HepG2 (cell line): ENCODE results near the gene GRB2. TPM values are rescaled to one million over a fixed set of nuclear protein-coding genes. Genes with fewer than 3 reads are reported as not detected.

ENCODE experiments used
- KAT8 ChIP-seq: IDR thresholded peaks from 2 replicates; pipeline ENCODE4 v1.6.1; 2016; ENCODE audit warnings: missing genetic modification reagents, missing compliant biosample characterization
- KLF13 ChIP-seq: sonication (generic); formaldehyde crosslinking; IDR thresholded peaks from 2 replicates; pipeline ENCODE4 v1.4.0; 2020; ENCODE audit warnings: mild to moderate bottlenecking, missing genetic modification reagents
- KLF6 ChIP-seq: IDR thresholded peaks from 2 replicates; pipeline ENCODE4 v1.8.0; 2016; ENCODE audit warnings: missing biosample characterization, missing genetic modification reagents
- MBD4 ChIP-seq: IDR thresholded peaks from 2 replicates; pipeline ENCODE4 v1.6.1; 2012; ENCODE audit warnings: low read length, inconsistent platforms, borderline replicate concordance
- RBFOX2 ChIP-seq: fragments of 200-400 bp; formaldehyde crosslinking; IDR thresholded peaks from 2 replicates; pipeline ENCODE4 v1.6.1; 2017; ENCODE audit warnings: low read depth, mild to moderate bottlenecking, low read length
- TAF1 ChIP-seq: sonication (generic); formaldehyde crosslinking; IDR thresholded peaks from 2 replicates; pipeline ENCODE4 v1.4.0; 2020; ENCODE audit warnings: missing genetic modification reagents
- XBP1 ChIP-seq: sonication (generic); formaldehyde crosslinking; IDR thresholded peaks from 2 replicates; pipeline ENCODE4 v1.5.0; 2020; ENCODE audit warnings: missing genetic modification reagents
- ZNF335 ChIP-seq: sonication (generic); formaldehyde crosslinking; IDR thresholded peaks from 2 replicates; pipeline ENCODE4 v1.4.0; 2020; ENCODE audit warnings: missing genetic modification reagents
- ZNF446 ChIP-seq: sonication (generic); formaldehyde crosslinking; IDR thresholded peaks from 2 replicates; pipeline ENCODE4 v1.5.0; 2020; ENCODE audit warnings: mild to moderate bottlenecking, missing genetic modification reagents
- ZNF484 ChIP-seq: sonication (generic); formaldehyde crosslinking; IDR thresholded peaks from 2 replicates; pipeline ENCODE4 v1.5.1; 2020; ENCODE audit warnings: mild to moderate bottlenecking, low read depth, missing genetic modification reagents, borderline replicate concordance
- ZNF557 ChIP-seq: sonication (generic); formaldehyde crosslinking; IDR thresholded peaks from 2 replicates; pipeline ENCODE4 v1.4.0; 2020; ENCODE audit warnings: missing genetic modification reagents
- ZNF563 ChIP-seq: sonication (generic); formaldehyde crosslinking; IDR thresholded peaks from 2 replicates; pipeline ENCODE4 v1.8.0; 2022; ENCODE audit warnings: mild to moderate bottlenecking, moderate library complexity, missing genetic modification reagents
- ZNF616 ChIP-seq: sonication (generic); formaldehyde crosslinking; IDR thresholded peaks from 2 replicates; pipeline ENCODE4 v1.5.0; 2020; ENCODE audit warnings: low read depth, mild to moderate bottlenecking, missing genetic modification reagents
- ZNF772 ChIP-seq: sonication (generic); formaldehyde crosslinking; IDR thresholded peaks from 2 replicates; pipeline ENCODE4 v1.5.0; 2020; ENCODE audit warnings: mild to moderate bottlenecking, missing genetic modification reagents
- polyA plus RNA-seq, 8 experiments: library from polyadenylated mRNA; depleted of rRNA in 3 of 8; stranded (reverse) in 7 of 8; unstranded in 1 of 8; fragments of >200 nt; fragmentation: Illumina TruSeq in 4 of 8; extraction: Trizol in 4 of 8; gene quantifications; 2 replicates each; pipeline versions ENCODE4 v1.2.1 to v1.2.3, GENCODE V29; 2011 to 2016; ENCODE audit warnings: low read depth in 4 of 8, missing spikeins in 1 of 8, mixed read lengths in 1 of 8; ENCODE audit not compliant: insufficient read depth in 1 of 8
- total RNA-seq, 5 experiments: library from RNA; depleted of rRNA; stranded (reverse); fragments of >200 nt; fragmentation: Illumina TruSeq; extraction: Trizol; gene quantifications; 2 replicates each; pipeline ENCODE4 v1.2.3, GENCODE V29; 2016; ENCODE audit warnings: low read depth in 1 of 5
- TF ChIP-seq, protein P1 (sequence below): sonication (generic); formaldehyde crosslinking; conservative IDR thresholded peaks from 2 replicates; pipeline ENCODE4 v1.4.0; 2020; ENCODE audit warnings: missing genetic modification reagents
- TF ChIP-seq, protein P2 (sequence below): sonication (generic); formaldehyde crosslinking; IDR thresholded peaks from 2 replicates; pipeline ENCODE4 v1.8.0; 2022; ENCODE audit warnings: missing genetic modification reagents, low read depth, mild to moderate bottlenecking, borderline replicate concordance
- TF ChIP-seq, protein P3 (sequence below), 2 experiments: sonication (generic) in 1 of 2; formaldehyde crosslinking in 1 of 2; IDR thresholded peaks; 2 replicates each; pipeline versions ENCODE4 v1.4.0 to v1.6.1; 2016 to 2020; ENCODE audit warnings: borderline replicate concordance in 1 of 2, low read depth in 1 of 2, mild to moderate bottlenecking in 1 of 2, missing genetic modification reagents in 1 of 2
- TF ChIP-seq, protein P4 (sequence below): sonication (generic); formaldehyde crosslinking; IDR thresholded peaks from 2 replicates; pipeline ENCODE4 v1.4.0; 2020; ENCODE audit warnings: missing genetic modification reagents, borderline replicate concordance
- TF ChIP-seq, protein P5 (sequence below): IDR thresholded peaks from 2 replicates; pipeline ENCODE4 v1.6.1; 2012; ENCODE audit warnings: inconsistent platforms

GRB2 gene
- total and polyA plus RNA-seq, 2 of the 13 experiments (the other 11 are each of a cell fraction or from before 2014, with no cell fraction given), result 84.6 to 92.3 TPM

DNA sequence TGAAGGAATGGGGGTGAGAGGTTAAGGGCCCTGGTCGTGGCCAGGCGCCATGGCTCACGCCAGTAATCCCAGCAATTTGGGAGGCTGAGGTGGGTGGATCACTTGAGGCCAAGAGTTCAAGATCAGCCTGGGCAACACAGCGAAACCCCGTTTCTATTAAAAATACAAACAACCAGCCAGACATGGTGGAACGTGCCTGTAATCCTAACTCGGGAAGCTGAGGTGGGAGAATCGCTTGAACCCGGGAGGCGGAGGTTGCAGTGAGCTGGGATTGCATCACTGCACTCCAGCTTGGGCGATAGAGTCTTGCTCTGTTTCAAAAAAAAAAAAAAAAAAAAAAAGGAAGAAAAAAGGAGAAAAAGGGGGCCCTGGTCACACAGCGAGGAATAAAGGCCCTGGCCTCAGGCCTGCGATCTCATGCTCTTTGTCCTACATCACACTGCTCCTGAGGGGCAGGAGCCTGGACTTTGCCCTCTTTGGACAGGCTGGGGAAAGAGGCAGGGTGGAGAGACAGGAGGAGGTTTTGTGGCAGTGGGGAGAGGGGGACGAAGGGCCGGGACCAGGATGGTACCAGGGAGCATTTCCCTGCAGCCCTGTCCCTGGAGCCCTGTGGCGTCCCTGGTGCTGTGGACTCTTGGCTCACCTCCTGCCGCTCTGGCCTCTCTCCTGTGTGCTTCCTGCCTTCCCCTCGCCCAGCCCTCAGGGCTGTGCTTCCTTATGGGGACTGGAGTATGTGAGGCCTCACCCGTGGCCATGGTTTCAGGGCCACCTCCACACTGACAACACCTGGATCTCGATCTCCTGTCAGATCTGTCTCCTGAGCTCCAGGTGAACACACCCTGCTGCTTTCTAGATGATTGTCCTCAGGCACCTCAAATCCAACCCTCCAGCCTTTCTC lies 96.5 kb downstream of the GRB2 start (continued):
- TF ChIP-seq ZNF563 (CRISPR knock-in tag), result peak; percentile 84
- no peak for TF ChIP-seq ZNF557
- TF ChIP-seq KLF13 (CRISPR knock-in tag), result no peak
- TF ChIP-seq, protein P1, sequence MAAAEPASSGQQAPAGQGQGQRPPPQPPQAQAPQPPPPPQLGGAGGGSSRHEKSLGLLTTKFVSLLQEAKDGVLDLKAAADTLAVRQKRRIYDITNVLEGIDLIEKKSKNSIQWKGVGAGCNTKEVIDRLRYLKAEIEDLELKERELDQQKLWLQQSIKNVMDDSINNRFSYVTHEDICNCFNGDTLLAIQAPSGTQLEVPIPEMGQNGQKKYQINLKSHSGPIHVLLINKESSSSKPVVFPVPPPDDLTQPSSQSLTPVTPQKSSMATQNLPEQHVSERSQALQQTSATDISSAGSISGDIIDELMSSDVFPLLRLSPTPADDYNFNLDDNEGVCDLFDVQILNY (CRISPR knock-in tag), result no peak
- TF ChIP-seq ZNF446 (CRISPR knock-in tag), result 0 out of 2 replicates have a peak, but pooled peaks have one; percentile 68
- peak; percentile 89; the same call in 1 of the 2 replicates for TF ChIP-seq ZNF616
- TF ChIP-seq TAF1 (CRISPR knock-in tag), result peak; percentile 83
- TF ChIP-seq ZNF484 (CRISPR knock-in tag), result no peak
- no peak; the same call in 1 of the 2 replicates for TF ChIP-seq KLF6 (CRISPR knock-in tag)
- TF ChIP-seq RBFOX2, result peak; percentile 71
- no peak for TF ChIP-seq XBP1 (CRISPR knock-in tag)
- TF ChIP-seq, protein P2, sequence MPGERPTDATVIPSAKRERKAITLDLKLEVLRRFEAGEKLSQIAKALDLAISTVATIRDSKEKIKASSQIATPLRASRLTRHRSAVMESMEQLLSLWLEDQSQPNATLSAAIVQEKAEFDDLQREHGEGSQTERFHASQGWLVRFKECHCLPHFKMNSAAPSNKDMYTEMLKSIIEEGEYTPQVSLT (CRISPR knock-in tag), result no peak
- peak; percentile 78 for TF ChIP-seq KAT8
- 0 out of 2 replicates have a peak, but pooled peaks have one; percentile 63 for TF ChIP-seq ZNF772 (CRISPR knock-in tag)
- no peak for TF ChIP-seq MBD4
- TF ChIP-seq, protein P3, sequence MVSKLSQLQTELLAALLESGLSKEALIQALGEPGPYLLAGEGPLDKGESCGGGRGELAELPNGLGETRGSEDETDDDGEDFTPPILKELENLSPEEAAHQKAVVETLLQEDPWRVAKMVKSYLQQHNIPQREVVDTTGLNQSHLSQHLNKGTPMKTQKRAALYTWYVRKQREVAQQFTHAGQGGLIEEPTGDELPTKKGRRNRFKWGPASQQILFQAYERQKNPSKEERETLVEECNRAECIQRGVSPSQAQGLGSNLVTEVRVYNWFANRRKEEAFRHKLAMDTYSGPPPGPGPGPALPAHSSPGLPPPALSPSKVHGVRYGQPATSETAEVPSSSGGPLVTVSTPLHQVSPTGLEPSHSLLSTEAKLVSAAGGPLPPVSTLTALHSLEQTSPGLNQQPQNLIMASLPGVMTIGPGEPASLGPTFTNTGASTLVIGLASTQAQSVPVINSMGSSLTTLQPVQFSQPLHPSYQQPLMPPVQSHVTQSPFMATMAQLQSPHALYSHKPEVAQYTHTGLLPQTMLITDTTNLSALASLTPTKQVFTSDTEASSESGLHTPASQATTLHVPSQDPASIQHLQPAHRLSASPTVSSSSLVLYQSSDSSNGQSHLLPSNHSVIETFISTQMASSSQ (IDR thresholded peaks at IDR 0.05; ENCODE audit: low read depth), result no peak
- TF ChIP-seq, protein P3 (CRISPR knock-in tag; IDR thresholded peaks at IDR 0.05; ENCODE audit: borderline replicate concordance), result no peak; the same call in 1 of the 2 replicates
- TF ChIP-seq, protein P4, sequence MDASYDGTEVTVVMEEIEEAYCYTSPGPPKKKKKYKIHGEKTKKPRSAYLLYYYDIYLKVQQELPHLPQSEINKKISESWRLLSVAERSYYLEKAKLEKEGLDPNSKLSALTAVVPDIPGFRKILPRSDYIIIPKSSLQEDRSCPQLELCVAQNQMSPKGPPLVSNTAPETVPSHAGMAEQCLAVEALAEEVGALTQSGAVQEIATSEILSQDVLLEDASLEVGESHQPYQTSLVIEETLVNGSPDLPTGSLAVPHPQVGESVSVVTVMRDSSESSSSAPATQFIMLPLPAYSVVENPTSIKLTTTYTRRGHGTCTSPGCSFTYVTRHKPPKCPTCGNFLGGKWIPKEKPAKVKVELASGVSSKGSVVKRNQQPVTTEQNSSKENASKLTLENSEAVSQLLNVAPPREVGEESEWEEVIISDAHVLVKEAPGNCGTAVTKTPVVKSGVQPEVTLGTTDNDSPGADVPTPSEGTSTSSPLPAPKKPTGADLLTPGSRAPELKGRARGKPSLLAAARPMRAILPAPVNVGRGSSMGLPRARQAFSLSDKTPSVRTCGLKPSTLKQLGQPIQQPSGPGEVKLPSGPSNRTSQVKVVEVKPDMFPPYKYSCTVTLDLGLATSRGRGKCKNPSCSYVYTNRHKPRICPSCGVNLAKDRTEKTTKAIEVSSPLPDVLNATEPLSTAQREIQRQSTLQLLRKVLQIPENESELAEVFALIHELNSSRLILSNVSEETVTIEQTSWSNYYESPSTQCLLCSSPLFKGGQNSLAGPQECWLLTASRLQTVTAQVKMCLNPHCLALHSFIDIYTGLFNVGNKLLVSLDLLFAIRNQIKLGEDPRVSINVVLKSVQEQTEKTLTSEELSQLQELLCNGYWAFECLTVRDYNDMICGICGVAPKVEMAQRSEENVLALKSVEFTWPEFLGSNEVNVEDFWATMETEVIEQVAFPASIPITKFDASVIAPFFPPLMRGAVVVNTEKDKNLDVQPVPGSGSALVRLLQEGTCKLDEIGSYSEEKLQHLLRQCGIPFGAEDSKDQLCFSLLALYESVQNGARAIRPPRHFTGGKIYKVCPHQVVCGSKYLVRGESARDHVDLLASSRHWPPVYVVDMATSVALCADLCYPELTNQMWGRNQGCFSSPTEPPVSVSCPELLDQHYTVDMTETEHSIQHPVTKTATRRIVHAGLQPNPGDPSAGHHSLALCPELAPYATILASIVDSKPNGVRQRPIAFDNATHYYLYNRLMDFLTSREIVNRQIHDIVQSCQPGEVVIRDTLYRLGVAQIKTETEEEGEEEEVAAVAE, result peak; percentile 88
- TF ChIP-seq, protein P5, sequence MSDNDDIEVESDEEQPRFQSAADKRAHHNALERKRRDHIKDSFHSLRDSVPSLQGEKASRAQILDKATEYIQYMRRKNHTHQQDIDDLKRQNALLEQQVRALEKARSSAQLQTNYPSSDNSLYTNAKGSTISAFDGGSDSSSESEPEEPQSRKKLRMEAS, result peak; percentile 87
- TF ChIP-seq ZNF335 (CRISPR knock-in tag), result peak; percentile 86
